Epithelial cell of proximal tubule (primary cell): ENCODE results near the gene NXT2. TPM values are rescaled to one million over a fixed set of nuclear protein-coding genes. Genes with fewer than 3 reads are reported as not detected.

Experiments
- DNase-seq: peaks from one replicate; pipeline ENCODE4 v3.0.0-alpha.2; 2011; ENCODE audit warnings: low read depth
- H3K4me3 ChIP-seq: 2 replicates; pipeline ENCODE4 v1.5.1; 2011; ENCODE audit warnings: low read depth, mild to moderate bottlenecking, low read length
- total RNA-seq: library from RNA; depleted of rRNA; stranded (reverse); fragments of >200 nt; gene quantifications from 2 replicates; pipeline ENCODE4 v1.2.3, GENCODE V29; 2015
- TF ChIP-seq, protein P1 (sequence below): conservative IDR thresholded peaks from 2 replicates; pipeline ENCODE4 v1.5.1; 2012; ENCODE audit warnings: low read depth, mild to moderate bottlenecking, low read length

NXT2 gene
- total RNA-seq, 1 donor from 2014 or later: 2.8 TPM

DNA sequence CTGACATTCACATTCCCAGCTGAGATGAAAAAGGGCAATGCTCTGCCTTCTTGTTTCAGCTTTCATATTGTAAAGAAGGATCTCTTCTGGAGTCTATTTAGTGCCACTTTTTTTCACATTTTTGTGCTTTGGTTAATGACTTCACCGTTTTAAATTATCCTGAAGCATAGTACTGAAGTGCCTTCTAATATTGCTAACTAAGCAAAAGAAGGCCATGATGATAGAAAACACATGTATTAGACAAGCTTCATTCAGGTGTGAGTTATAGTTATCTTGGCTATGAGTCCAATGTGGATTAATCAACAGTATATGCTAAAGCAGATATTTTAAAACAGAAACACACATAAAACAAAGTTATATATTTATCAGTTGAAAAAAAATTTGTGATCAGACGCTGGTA, 40.4 kb downstream of the NXT2 start:
- TF ChIP-seq, protein P1, sequence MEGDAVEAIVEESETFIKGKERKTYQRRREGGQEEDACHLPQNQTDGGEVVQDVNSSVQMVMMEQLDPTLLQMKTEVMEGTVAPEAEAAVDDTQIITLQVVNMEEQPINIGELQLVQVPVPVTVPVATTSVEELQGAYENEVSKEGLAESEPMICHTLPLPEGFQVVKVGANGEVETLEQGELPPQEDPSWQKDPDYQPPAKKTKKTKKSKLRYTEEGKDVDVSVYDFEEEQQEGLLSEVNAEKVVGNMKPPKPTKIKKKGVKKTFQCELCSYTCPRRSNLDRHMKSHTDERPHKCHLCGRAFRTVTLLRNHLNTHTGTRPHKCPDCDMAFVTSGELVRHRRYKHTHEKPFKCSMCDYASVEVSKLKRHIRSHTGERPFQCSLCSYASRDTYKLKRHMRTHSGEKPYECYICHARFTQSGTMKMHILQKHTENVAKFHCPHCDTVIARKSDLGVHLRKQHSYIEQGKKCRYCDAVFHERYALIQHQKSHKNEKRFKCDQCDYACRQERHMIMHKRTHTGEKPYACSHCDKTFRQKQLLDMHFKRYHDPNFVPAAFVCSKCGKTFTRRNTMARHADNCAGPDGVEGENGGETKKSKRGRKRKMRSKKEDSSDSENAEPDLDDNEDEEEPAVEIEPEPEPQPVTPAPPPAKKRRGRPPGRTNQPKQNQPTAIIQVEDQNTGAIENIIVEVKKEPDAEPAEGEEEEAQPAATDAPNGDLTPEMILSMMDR: no peak

DNA sequence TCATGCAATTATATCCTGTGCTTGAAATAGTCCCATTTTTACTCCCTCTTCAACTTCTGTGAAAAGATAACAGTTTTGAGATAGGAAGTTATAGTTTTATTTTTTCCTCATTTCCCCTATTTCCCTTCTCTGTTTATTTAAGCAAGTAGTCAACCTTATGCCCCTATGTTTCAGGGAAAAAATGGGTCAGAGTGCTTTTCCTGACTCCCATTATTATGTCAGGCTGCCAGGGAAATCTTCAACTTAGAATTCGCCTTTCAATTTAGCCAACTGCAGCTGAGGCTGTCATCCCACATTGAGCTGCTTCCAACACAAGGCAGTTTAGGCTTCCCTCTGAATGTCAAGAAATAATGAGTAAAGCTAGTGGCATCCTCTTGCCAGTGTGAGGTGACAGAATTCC, 42.3 kb downstream of the NXT2 start:
- TF ChIP-seq, protein P1: no peak
- DNase-seq: no peak
- no peak overlapping the region for H3K4me3 ChIP-seq

More for the DNA sequence above, 40.4 kb downstream of the NXT2 start:
- no peak overlapping the region for H3K4me3 ChIP-seq
- DNase-seq: no peak

DNA sequence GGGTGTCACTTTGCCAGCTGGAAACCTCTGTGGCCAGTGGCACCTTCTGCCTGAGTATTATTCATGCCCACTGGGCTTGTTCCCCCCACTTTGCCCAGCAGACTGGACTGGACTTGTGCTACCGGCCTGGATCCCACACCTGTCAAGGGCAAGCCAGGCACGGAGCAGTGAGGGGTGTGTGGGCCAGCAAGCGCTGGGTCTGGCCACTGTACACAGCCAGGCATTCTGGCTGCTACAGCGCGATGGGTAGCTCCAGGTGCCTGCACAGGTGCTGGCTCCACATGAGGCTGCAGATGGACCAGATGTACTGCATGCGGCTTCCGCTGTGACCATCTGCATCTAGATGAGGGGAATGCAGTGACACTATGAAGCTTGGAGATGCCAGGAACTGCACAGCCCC, 48.8 kb downstream of the NXT2 start:
- TF ChIP-seq, protein P1: no peak
- DNase-seq: no peak
- no peak overlapping the region for H3K4me3 ChIP-seq

DNA sequence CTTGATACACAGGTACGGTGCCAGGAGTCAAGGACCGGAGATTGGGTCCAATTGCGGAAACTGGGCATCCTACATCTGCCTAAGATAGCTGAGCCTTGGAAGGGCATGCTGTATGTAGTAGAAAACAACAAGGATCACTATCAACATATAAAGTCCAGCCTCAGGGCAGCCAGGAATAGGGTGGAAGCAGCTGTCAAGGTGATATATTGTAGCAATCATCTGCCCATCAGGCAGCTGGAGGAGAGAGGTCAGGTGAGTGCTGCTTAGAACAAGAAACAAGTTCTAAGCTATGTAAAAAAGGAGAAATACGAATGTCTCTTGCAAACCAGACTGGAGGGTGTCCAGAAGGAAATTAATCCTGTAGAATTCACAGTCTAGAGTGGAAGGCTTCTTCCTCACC, 53.5 kb downstream of the NXT2 start:
- TF ChIP-seq, protein P1: no peak
- H3K4me3 ChIP-seq: no peak overlapping the region
- DNase-seq: no peak

Other genes starting within 250 kb of the NXT2 start
- gene GUCY2F, start 54.8 kb upstream of the NXT2 start, total RNA-seq: not detected in 2 replicates
- gene KCNE5, start 88.3 kb downstream of the NXT2 start, total RNA-seq: 0.43 TPM in 1 of 2 replicates, not detected in the other
- gene ACSL4, start 196.4 kb downstream of the NXT2 start, total RNA-seq: 66.9 and 75.2 TPM in 2 replicates